Muscle of leg (tissue), 11 donors: ENCODE measurements around the gene PMIS2. TPM values are rescaled to one million over a fixed set of nuclear protein-coding genes. Genes with fewer than 3 reads are reported as not detected.

Source experiments
- DNase-seq: peaks from one replicate; pipeline ENCODE4 v3.0.0; 2013
- H3K27ac ChIP-seq: one replicate; pipeline ENCODE4 v1.5.1; 2013; ENCODE audit warnings: mild to moderate bottlenecking, low read length, control low read depth
- H3K27me3 ChIP-seq: one replicate; pipeline ENCODE4 v1.6.1; 2013; ENCODE audit warnings: low read length; ENCODE audit not compliant: control insufficient read depth, insufficient read depth
- H3K36me3 ChIP-seq: one replicate; pipeline ENCODE4 v1.6.1; 2013; ENCODE audit warnings: low read length; ENCODE audit not compliant: control insufficient read depth, insufficient read depth
- H3K4me1 ChIP-seq: one replicate; pipeline ENCODE4 v1.6.1; 2013; ENCODE audit warnings: low read length; ENCODE audit not compliant: control insufficient read depth, insufficient read depth
- H3K4me3 ChIP-seq: one replicate; pipeline ENCODE4 v1.5.1; 2013; ENCODE audit warnings: low read length, control low read depth
- H3K9me3 ChIP-seq: replicated peaks from 2 replicates; pipeline ENCODE4 v1.6.1; 2013; ENCODE audit warnings: low read depth, low read length; ENCODE audit not compliant: control insufficient read depth
- WGBS: methylation state at CpG from one replicate; pipeline ENCODE4 v1.1.5; 2013; ENCODE audit warnings: missing lambda C conversion rate; ENCODE audit not compliant: insufficient coverage; 5-methylcytosine and 5-hydroxymethylcytosine counted together
- polyA plus RNA-seq, 8 donors: library from polyadenylated mRNA; unstranded; fragments of 120-200 nt; gene quantifications; one replicate each; pipeline versions ENCODE4 v1.2.1 to v1.2.3, GENCODE V29; 2013; ENCODE audit warnings: inconsistent platforms in 1 of 8, low replicate concordance in 1 of 8; ENCODE audit not compliant: insufficient read length in 8 of 8, insufficient read depth in 1 of 8
- total RNA-seq: library from RNA; stranded (reverse); fragments of 120-200 nt; gene quantifications from one replicate; pipeline ENCODE4 v1.2.4, GENCODE V29; 2013

PMIS2 gene
- total and polyA plus RNA-seq, 9 donors: not detected

DNA sequence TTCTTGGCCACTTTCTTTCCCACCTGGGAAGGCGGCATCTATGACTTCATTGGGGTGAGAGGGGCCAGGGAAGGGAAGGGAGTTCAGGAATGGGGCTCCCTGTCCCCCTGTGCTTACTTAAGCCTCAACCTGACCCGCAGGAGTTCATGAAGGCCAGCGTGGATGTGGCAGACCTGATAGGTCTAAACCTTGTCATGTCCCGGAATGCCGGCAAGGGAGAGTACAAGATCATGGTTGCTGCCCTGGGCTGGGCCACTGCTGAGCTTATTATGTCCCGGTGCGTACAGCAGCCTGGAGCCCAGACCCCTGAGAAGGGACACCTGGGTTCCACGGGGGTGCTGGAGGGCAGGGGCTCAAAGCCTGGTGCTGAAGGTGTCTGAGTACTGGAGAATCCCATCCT is 39.4 kb upstream of the PMIS2 start:
- WGBS: 87% methylated on average over 7 of the region's 8 CpGs
- Histone ChIP-seq H3K36me3 (peaks cover 23% of the 10 kb centered on the region), H3K4me1 (peaks cover 19% of the 10 kb centered on the region), H3K4me3 (no peak overlapping the region), H3K27me3 (no peaks in the 10 kb centered on the region), H3K9me3 (no peaks in the 10 kb centered on the region), H3K27ac (no peak overlapping the region)
- no peak for DNase-seq

GRCh38 chr19:35549174-35549788 is 36.7 kb upstream of the PMIS2 start:
- H3K9me3 ChIP-seq: no peaks in the 10 kb centered on the region
- H3K4me1 ChIP-seq: peaks cover 18% of the 10 kb centered on the region
- H3K36me3 ChIP-seq: peaks cover 17% of the 10 kb centered on the region
- no peak overlapping the region for H3K4me3 ChIP-seq
- H3K27ac ChIP-seq: no peak overlapping the region
- WGBS: 20% methylated on average over 6 of the region's 6 CpGs
- no peaks in the 10 kb centered on the region for H3K27me3 ChIP-seq
- DNase-seq: peak; percentile 73

- Histone ChIP-seq H3K4me1 (peaks cover 11% of the 10 kb centered on the region), H3K27ac (no peak overlapping the region), H3K27me3 (no peaks in the 10 kb centered on the region), H3K36me3 (peaks cover 17% of the 10 kb centered on the region), H3K9me3 (no peaks in the 10 kb centered on the region), H3K4me3 (no peak overlapping the region)
- 77% methylated on average over 15 of the region's 15 CpGs for WGBS
- no peak for DNase-seq
Measured at GRCh38 chr19:35549879-35550523, 36.0 kb upstream of the PMIS2 start.

DNA sequence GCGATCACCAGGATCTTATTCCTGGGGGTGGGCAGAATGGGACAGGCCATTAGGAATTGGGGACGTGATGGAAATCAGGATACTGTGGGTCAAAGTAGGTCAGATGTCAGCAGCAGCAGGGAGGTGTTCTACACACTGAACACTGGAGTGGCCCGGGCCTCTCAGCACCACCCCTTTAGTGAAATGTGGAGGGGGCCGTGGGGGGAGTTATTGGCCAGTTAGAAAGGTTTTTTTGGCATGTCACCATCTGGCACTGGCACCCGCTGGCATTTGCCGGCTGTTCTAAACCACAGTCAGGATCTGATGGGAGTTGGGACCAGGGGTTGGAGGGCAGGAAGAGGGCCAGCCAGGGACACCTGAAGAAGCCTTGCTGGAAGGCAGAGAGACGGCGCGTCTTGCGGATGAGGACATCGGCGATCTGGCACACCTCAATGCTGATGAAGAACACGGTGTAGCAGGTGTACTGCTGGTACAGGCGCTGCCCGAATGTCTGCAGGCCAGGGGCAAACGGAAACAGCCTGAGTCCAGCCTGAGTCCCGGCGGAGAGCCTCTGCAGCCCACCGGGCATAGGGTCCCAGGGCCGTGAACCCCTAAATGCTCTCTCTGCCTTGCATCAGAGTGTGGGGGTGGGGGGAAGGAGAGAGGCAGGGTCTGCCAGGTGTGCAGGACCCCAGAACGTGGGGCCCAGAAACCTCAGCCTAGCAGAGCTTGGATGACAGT is 34.7 kb upstream of the PMIS2 start:
- WGBS: 82% methylated on average over 21 of the region's 21 CpGs
- H3K27me3 ChIP-seq: no peaks in the 10 kb centered on the region

DNA sequence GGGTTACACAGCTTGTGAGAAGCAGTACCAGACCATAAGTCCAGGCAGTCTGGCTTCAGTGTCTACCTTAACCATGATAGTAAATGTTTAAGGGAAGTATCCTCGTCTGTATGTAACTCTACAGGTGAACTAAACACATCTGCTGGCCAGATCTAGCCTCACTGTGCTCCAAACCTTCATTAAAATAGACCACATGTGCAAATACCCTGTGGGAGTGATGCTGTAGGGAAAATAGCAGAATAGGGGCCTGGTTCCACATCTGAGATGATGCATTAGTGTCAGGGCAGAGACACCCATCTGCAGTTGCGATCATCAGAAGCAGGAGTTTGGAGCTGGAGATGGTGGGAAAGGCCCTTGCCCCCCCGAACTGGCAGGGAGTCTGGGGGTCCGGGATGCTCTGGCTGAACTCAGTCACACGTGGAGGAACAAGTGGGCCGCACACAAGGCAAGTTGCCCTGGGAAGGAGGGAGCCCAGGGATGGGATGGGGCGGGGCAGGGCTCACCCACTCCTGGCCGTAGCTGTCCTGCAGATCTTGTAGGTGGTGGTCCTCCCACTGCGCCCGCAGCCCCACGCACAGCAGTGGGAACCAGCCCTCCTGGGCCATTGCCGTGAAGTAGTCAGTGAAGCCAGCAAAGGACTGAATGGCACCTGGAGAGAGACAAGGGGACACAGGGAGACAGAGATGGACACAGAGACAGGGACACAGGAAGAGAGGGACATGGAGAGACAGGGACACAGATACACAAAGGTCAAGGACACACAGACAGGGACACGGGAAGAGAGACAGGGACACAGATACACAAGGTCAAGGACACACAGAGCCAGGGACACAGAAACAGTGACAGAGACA is 33.2 kb upstream of the PMIS2 start:
- no peak overlapping the region for H3K4me3 ChIP-seq
- H3K36me3 ChIP-seq: peaks cover 3% of the 10 kb centered on the region
- H3K4me1 ChIP-seq: peaks cover 3% of the 10 kb centered on the region
- H3K27ac ChIP-seq: no peak overlapping the region
- 66% methylated on average over 9 of the region's 13 CpGs for WGBS
- H3K27me3 ChIP-seq: peaks cover 13% of the 10 kb centered on the region
- no peak for DNase-seq
- H3K9me3 ChIP-seq: no peaks in the 10 kb centered on the region

More for the DNA sequence above, 34.7 kb upstream of the PMIS2 start:
- H3K4me1 ChIP-seq: peaks cover 6% of the 10 kb centered on the region
- H3K9me3 ChIP-seq: no peaks in the 10 kb centered on the region
- H3K4me3 ChIP-seq: no peak overlapping the region
- no peak overlapping the region for H3K27ac ChIP-seq
- DNase-seq: no peak
- peaks cover 17% of the 10 kb centered on the region for H3K36me3 ChIP-seq

DNA sequence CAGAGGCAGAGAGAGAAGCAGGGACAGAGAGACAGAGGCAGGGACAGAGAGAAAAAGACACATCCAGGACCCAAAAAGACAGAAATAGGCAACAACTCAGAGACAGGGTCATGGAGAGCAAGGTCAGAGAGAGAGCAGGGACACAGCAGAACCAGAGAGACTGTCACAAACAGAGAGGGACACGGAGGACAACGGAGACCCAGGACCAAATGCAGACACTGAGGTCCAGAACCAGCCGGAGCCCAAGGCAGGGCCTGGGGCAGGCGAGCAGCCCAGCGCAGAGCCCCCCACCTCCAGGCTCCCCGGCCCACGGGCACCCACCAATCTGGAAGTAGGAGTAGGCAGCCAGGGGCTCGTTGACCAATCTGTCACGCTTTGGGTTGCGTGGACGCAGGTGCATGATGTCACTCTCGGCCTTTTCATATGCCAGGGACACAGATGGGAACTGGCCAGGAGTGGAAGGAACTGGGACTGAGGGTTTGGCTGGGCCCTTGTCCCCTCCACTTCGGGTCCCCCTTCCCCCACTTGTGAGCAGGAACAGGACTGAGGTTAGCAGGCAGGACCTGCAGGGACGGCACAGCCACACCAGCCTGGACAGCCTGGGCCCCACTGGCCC is 32.5 kb upstream of the PMIS2 start:
- no peak for DNase-seq
- Histone ChIP-seq H3K27ac (no peak overlapping the region), H3K4me3 (no peak overlapping the region), H3K9me3 (no peaks in the 10 kb centered on the region), H3K27me3 (peaks cover 20% of the 10 kb centered on the region), H3K36me3 (no peaks in the 10 kb centered on the region), H3K4me1 (peaks cover 3% of the 10 kb centered on the region)
- WGBS: 66% methylated on average over 13 of the region's 14 CpGs

- Histone ChIP-seq H3K4me1 (peaks cover 3% of the 10 kb centered on the region), H3K27ac (no peak overlapping the region), H3K27me3 (peaks cover 26% of the 10 kb centered on the region), H3K9me3 (no peaks in the 10 kb centered on the region), H3K4me3 (no peak overlapping the region), H3K36me3 (no peaks in the 10 kb centered on the region)
- DNase-seq: no peak
- WGBS: 78% methylated on average over 4 of the region's 5 CpGs
Measured at GRCh38 chr19:35554076-35554475, 31.9 kb upstream of the PMIS2 start.

DNA sequence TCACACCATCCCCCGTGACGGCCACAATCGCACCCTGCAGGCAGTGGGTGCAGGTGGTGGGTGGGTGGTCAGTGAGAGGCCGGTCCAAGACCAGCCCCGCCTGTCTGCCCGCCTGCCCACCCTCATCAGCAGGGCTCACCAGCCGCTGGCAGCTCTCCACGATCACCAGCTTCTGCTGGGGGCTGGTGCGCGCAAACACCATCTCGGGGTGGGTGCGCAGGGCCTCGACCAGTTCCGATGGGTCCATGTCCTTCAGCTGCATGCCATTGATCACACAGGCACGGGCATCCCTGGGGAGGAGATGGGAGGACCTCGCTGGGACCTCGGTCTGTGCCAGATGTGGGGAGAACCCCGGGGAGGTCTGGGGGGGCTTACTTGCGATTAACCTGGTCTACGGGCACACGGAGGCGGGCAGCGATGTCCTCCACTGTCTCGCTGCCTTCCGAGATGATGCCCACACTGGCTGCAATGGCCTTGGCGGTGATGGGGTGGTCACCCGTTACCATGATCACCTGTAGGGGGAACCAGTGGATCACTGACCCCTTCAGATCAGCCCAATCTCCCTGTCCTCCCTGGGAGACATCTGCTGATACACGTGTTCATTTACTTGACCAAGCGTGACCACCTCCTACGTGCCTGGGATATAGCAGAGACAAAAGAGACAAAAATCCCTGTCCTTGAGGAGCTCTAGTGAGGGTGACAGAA is 30.5 kb upstream of the PMIS2 start:
- DNase-seq: no peak
- H3K27me3 ChIP-seq: peaks cover 37% of the 10 kb centered on the region
- no peaks in the 10 kb centered on the region for H3K9me3 ChIP-seq
- peaks cover 3% of the 10 kb centered on the region for H3K4me1 ChIP-seq
- H3K36me3 ChIP-seq: no peaks in the 10 kb centered on the region
- no peak overlapping the region for H3K27ac ChIP-seq
- 67% methylated on average over 22 of the region's 30 CpGs for WGBS
- H3K4me3 ChIP-seq: no peak overlapping the region

DNA sequence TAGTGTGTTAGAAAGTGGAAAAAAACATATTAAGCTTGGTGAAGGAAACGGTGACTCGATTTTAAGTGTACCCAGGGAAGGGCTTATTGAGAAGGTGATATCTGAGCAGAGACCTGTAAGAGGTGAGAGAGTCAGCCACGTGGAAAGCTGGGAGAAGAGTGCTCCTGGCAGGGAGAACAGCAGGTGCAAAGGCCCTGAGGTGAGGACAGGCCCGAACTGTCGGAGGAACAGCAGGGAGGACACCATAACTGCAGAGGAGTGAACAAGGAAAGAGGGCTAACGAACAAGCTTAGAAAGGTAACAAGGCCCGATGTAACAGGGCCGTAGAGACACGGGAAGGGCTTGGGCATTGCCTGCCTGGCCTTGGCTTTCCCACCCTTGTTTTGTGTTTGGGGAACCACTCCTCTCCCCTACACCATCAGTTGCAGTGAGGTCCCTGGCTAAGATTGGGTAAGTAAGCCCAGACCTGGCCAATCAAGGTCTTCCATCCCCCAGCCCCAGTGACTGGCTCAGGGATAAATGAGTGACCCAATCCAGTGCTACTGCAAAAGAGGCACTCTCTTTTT is 29.9 kb upstream of the PMIS2 start:
- H3K27me3 ChIP-seq: peaks cover 41% of the 10 kb centered on the region
- peaks cover 3% of the 10 kb centered on the region for H3K4me1 ChIP-seq
- H3K36me3 ChIP-seq: no peaks in the 10 kb centered on the region
- no peaks in the 10 kb centered on the region for H3K9me3 ChIP-seq
- no peak overlapping the region for H3K27ac ChIP-seq
- 72% methylated on average over 5 of the region's 9 CpGs for WGBS
- no peak overlapping the region for H3K4me3 ChIP-seq
- no peak for DNase-seq
